Mesendoderm (in vitro differentiated cells): ENCODE data around the gene TNFRSF18.
A peak's percentile ranks its signal among the peaks of the same experiment; 100 is the strongest.
"Not testable (repeated sequence)": the region's sequence is repeated elsewhere in the genome, so short reads cannot be mapped to it uniquely, and the experiment has no call there.

ENCODE experiments used
- DNase-seq: peaks from one replicate; pipeline ENCODE4 v3.0.0; 2013
- H2AK5ac ChIP-seq: 2 replicates; pipeline ENCODE4 v1.6.1; 2013; ENCODE audit warnings: low read length, inconsistent platforms
- H2BK120ac ChIP-seq: 2 replicates; pipeline ENCODE4 v1.6.1; 2013; ENCODE audit warnings: low read depth, mild to moderate bottlenecking, low read length, moderate library complexity, mixed read lengths
- H2BK15ac ChIP-seq: replicated peaks from 2 replicates; pipeline ENCODE4 v1.6.1; 2013; ENCODE audit warnings: low read depth, mild to moderate bottlenecking, moderate library complexity
- H2BK5ac ChIP-seq: 2 replicates; pipeline ENCODE4 v1.6.1; 2013; ENCODE audit warnings: low read length, inconsistent platforms
- H3K18ac ChIP-seq: 2 replicates; pipeline ENCODE4 v1.6.1; 2013; ENCODE audit warnings: mild to moderate bottlenecking, low read length, mixed read lengths
- H3K23ac ChIP-seq: one replicate; pipeline ENCODE4 v1.6.1; 2013; ENCODE audit warnings: low read length
- H3K27ac ChIP-seq: 2 replicates; pipeline ENCODE4 v1.5.1; 2013; ENCODE audit warnings: low read depth, mild to moderate bottlenecking, inconsistent platforms, low read length, moderate library complexity
- H3K27me3 ChIP-seq: 2 replicates; pipeline ENCODE4 v1.6.1; 2013; ENCODE audit warnings: low read length, control low read depth, mild to moderate bottlenecking, inconsistent platforms; ENCODE audit not compliant: insufficient read depth, poor library complexity
- H3K36me3 ChIP-seq: 2 replicates; pipeline ENCODE4 v1.6.1; 2013; ENCODE audit warnings: low read length, inconsistent platforms; ENCODE audit not compliant: control insufficient read depth, insufficient read depth
- H3K4ac ChIP-seq: one replicate; pipeline ENCODE4 v1.6.1; 2013; ENCODE audit warnings: low read depth, mild to moderate bottlenecking, low read length, moderate library complexity
- H3K4me1 ChIP-seq: 2 replicates; pipeline ENCODE4 v1.6.1; 2013; ENCODE audit warnings: low read depth, low read length, inconsistent platforms; ENCODE audit not compliant: control insufficient read depth
- H3K4me2 ChIP-seq: 2 replicates; pipeline ENCODE4 v1.6.1; 2013; ENCODE audit warnings: low read length
- H3K4me3 ChIP-seq: 2 replicates; pipeline ENCODE4 v1.5.1; 2013; ENCODE audit warnings: mild to moderate bottlenecking, low read length
- H3K56ac ChIP-seq: one replicate; pipeline ENCODE4 v1.6.1; 2013; ENCODE audit warnings: low read length
- H3K79me1 ChIP-seq: 2 replicates; pipeline ENCODE4 v1.6.1; 2013; ENCODE audit warnings: low read length, inconsistent platforms
- H3K79me2 ChIP-seq: 2 replicates; pipeline ENCODE4 v1.6.1; 2013; ENCODE audit warnings: mild to moderate bottlenecking, low read length; ENCODE audit not compliant: control insufficient read depth, insufficient read depth
- H3K9ac ChIP-seq: 2 replicates; pipeline ENCODE4 v1.6.1; 2013; ENCODE audit warnings: low read length, inconsistent platforms
- H4K5ac ChIP-seq: one replicate; pipeline ENCODE4 v1.6.1; 2013; ENCODE audit warnings: low read length
- H4K8ac ChIP-seq: one replicate; pipeline ENCODE4 v1.6.1; 2013; ENCODE audit warnings: low read depth, mild to moderate bottlenecking, control low read depth, low read length, moderate library complexity
- WGBS: extraction: QIAGEN DNeasy Blood & Tissue Kit; methylation state at CpG from one replicate; pipeline ENCODE4 v1.1.7; 2013; ENCODE audit warnings: low lambda C conversion rate, missing lambda C conversion rate; ENCODE audit not compliant: insufficient coverage; ENCODE audit errors: extremely low coverage; 5-methylcytosine and 5-hydroxymethylcytosine counted together

Gene TNFRSF18

GRCh38 chr1:1253314-1253713 is 46.9 kb upstream of the TNFRSF18 start:
- H3K4me1 ChIP-seq: no peaks in the 10 kb centered on the region
- H3K23ac ChIP-seq: no peak overlapping the region
- no peak overlapping the region for H2AK5ac ChIP-seq
- no peak for DNase-seq
- whole genome bisulfite sequencing: no CpG with 5 or more reads among the region's 12 CpGs
- H3K27ac ChIP-seq: no peak overlapping the region
- no peak overlapping the region for H3K4me2 ChIP-seq
- H3K79me2 ChIP-seq: no peaks in the 10 kb centered on the region
- no peak overlapping the region for H2BK5ac ChIP-seq
- no peak overlapping the region for H2BK15ac ChIP-seq
- H3K27me3 ChIP-seq: no peaks in the 10 kb centered on the region
- no peak overlapping the region for H3K18ac ChIP-seq
- no peak overlapping the region for H3K56ac ChIP-seq
- H2BK120ac ChIP-seq: no peak overlapping the region
- no peak overlapping the region for H4K8ac ChIP-seq
- H3K36me3 ChIP-seq: peaks cover 8% of the 10 kb centered on the region
- no peak overlapping the region for H3K4ac ChIP-seq
- no peak overlapping the region for H4K5ac ChIP-seq
- H3K79me1 ChIP-seq: peaks cover 4% of the 10 kb centered on the region
- no peak overlapping the region for H3K4me3 ChIP-seq
- H3K9ac ChIP-seq: no peak overlapping the region

- DNase-seq: no peak
- WGBS: no CpG with 5 or more reads among the region's 16 CpGs
- Histone ChIP-seq H3K56ac (no peak overlapping the region), H3K36me3 (peaks cover 8% of the 10 kb centered on the region), H2BK15ac (no peak overlapping the region), H3K27ac (peak overlapping the region; percentile 63), H2BK120ac (no peak overlapping the region), H3K23ac (no peak overlapping the region), H3K27me3 (no peaks in the 10 kb centered on the region), H2AK5ac (no peak overlapping the region), H3K9ac (no peak overlapping the region), H4K5ac (no peak overlapping the region), H3K18ac (no peak overlapping the region), H3K4me1 (no peaks in the 10 kb centered on the region), H2BK5ac (no peak overlapping the region), H4K8ac (no peak overlapping the region), H3K4me3 (no peak overlapping the region), H3K79me1 (peaks cover 1% of the 10 kb centered on the region), H3K4ac (no peak overlapping the region), H3K4me2 (no peak overlapping the region), H3K79me2 (no peaks in the 10 kb centered on the region)
Measured at GRCh38 chr1:1250786-1251284, 44.4 kb upstream of the TNFRSF18 start.

GRCh38 chr1:1248009-1248913 is 41.9 kb upstream of the TNFRSF18 start:
- not testable (repeated sequence) for H2AK5ac ChIP-seq, H3K27ac ChIP-seq, H2BK5ac ChIP-seq, H3K9ac ChIP-seq, H2BK120ac ChIP-seq, H3K36me3 ChIP-seq, H3K56ac ChIP-seq, H3K18ac ChIP-seq, H3K4me2 ChIP-seq, H3K23ac ChIP-seq, H3K79me2 ChIP-seq, H4K8ac ChIP-seq, H4K5ac ChIP-seq, H2BK15ac ChIP-seq, H3K27me3 ChIP-seq, H3K79me1 ChIP-seq, H3K4ac ChIP-seq, DNase-seq, H3K4me3 ChIP-seq, H3K4me1 ChIP-seq
- no CpG with 5 or more reads among the region's 21 CpGs for WGBS

GRCh38 chr1:1247341-1247913 is 41.0 kb upstream of the TNFRSF18 start:
- H3K4me3 ChIP-seq: no peak overlapping the region
- no peak overlapping the region for H3K23ac ChIP-seq
- no peak overlapping the region for H2AK5ac ChIP-seq
- H3K4me1 ChIP-seq: no peaks in the 10 kb centered on the region
- no peak overlapping the region for H4K8ac ChIP-seq
- no peak overlapping the region for H4K5ac ChIP-seq
- H3K36me3 ChIP-seq: no peaks in the 10 kb centered on the region
- no peak overlapping the region for H3K18ac ChIP-seq
- no peak overlapping the region for H3K27ac ChIP-seq
- no peak overlapping the region for H2BK120ac ChIP-seq
- WGBS: no CpG with 5 or more reads among the region's 25 CpGs
- DNase-seq: no peak
- H3K27me3 ChIP-seq: no peaks in the 10 kb centered on the region
- no peaks in the 10 kb centered on the region for H3K79me2 ChIP-seq
- H3K79me1 ChIP-seq: no peaks in the 10 kb centered on the region
- H3K9ac ChIP-seq: no peak overlapping the region
- no peak overlapping the region for H2BK15ac ChIP-seq
- H3K4me2 ChIP-seq: no peak overlapping the region
- H3K56ac ChIP-seq: no peak overlapping the region
- H3K4ac ChIP-seq: no peak overlapping the region
- no peak overlapping the region for H2BK5ac ChIP-seq

- Histone ChIP-seq H3K79me2 (no peaks in the 10 kb centered on the region), H3K79me1 (no peaks in the 10 kb centered on the region), H2BK15ac (no peak within 1 kb of the TSS), H3K56ac (peak within 1 kb of the TSS; percentile 78), H3K9ac (peak within 1 kb of the TSS; percentile 48), H3K4me3 (no peak within 1 kb of the TSS), H3K27ac (no peak within 1 kb of the TSS), H4K5ac (no peak within 1 kb of the TSS), H3K36me3 (no peaks in the 10 kb centered on the region), H4K8ac (no peak within 1 kb of the TSS), H2AK5ac (no peak within 1 kb of the TSS), H3K18ac (no peak within 1 kb of the TSS), H3K27me3 (no peaks in the 10 kb centered on the region), H3K23ac (no peak within 1 kb of the TSS), H3K4me2 (no peak within 1 kb of the TSS), H2BK120ac (no peak within 1 kb of the TSS), H3K4ac (no peak within 1 kb of the TSS), H2BK5ac (no peak within 1 kb of the TSS), H3K4me1 (no peaks in the 10 kb centered on the region)
- WGBS: no CpG with 5 or more reads among the region's 74 CpGs
- peak; percentile 52 for DNase-seq
Measured at GRCh38 chr1:1246577-1247340, 40.4 kb upstream of the TNFRSF18 start, which contains the start of gene C1QTNF12. Gene C1QTNF12, minus strand, starts transcription at chr1:1246722. Its CDS starts 32 bp downstream, at chr1:1246690.
